CMK (cell line): ENCODE data around the gene ZNF865.

ENCODE experiments used
- DNase-seq: peaks from one replicate; pipeline ENCODE4 v3.0.0-alpha.2; 2010; ENCODE audit warnings: low read depth

The ZNF865 gene

DNA sequence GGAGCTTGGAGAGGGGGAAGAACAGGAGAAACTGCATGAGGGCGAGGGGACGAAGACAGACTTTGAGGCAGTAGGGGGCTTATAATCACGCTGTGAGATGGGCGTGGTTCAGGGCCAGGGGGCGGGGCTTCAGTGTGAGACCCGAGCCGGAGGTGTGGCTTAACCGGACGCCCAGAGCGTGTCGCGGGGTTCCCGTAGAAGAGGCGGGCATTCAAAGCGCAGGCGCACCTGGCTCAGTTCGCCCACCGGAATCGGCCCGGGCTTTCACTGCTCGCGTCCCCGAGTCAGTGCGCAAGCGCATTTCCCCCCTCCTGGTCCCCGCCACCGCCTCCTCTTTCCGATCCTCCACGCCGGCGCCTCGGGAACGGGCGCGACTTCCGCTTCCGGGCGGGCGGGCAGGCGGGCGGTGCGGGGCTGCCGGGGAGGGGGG lies 225 bp upstream of the ZNF865 start:
- DNase-seq = peak; percentile 96

DNA sequence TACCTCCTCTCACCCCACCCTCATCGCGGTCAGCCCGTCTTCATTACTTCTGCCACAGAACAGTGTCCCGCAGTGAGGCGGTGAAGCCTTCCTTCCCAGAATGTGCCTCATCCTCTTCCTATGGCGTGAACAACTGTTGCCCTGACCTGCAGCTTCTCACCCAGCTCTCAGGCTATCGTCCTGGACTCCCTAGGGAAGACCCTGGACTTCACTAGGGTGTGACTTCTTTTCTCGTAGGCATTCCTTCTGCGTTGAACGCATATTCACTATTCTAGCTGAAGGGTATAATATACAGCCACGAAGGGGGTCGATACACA lies 982 bp downstream of the ZNF865 start:
- DNase-seq = no peak

DNA sequence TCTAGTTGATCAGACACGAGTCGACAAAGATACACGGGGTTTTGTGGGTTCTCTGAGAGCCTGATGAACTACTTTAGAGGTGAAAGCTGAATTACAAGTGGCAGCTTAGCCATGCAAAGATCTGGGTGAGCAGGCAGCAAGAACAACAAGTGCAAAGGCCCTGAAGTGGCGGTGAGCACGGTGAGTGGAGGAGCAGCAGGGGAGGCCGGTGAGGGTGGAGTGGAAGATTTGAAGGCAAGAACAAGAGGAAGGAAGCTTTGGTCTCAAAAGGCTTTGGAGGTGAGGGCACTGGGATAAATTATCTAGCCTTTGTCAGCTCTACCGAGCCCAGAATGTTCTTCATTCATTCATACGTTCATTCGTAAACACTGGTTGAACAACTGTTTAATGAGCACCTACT lies 1.4 kb downstream of the ZNF865 start:
- DNase-seq = no peak

DNA sequence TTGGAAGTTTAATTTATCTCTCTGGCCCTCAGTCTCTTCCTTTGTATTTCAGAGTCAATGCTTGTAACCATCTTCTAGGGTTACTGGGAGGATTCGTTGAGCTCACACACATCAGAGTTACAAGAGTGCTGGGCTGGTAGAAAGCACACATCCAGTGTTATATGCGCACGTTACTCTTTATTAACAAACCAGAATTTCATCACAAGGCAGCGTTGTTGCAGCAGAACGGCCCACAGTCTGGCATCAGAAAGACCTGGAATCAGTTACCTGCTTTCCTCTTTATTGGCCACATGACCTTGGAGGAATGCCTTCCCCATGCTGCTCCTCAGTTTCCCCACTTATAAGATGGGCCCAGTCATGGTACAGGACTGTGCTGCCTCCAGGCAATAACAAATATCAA lies 3.9 kb downstream of the ZNF865 start:
- DNase-seq = no peak

DNA sequence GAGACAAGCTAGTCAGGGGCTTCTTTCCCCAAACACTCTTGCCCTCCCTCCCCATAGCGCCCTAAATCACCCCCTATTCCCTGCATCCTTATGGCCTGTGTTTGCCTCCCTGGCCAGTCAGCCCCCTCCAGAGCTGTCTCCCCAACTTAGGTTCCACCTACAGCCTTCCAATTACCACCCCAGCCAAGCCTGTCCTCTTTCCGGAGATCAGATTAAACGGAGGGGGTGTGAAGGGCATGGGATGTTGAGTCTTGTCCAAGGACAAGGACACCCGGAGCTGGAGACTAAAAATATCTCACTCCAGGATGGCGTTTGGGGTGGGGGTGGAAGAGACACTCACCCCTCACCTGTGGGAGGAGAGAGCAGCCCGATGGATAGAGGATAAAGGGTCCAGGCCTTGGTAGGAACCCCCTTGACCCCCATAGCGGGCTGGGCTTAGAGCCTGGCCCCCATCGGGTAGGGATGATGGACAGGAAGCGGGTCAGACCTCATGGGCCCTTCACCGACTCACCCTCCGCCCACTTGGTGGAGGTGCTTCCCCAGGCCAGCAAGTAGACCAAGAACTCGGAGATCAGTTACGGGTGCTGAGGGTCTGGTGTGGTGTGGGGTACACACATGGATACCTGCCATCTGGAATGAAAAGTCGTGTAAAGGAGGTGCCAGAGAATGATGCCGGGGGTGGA lies 6.0 kb downstream of the ZNF865 start:
- DNase-seq = no peak

DNA sequence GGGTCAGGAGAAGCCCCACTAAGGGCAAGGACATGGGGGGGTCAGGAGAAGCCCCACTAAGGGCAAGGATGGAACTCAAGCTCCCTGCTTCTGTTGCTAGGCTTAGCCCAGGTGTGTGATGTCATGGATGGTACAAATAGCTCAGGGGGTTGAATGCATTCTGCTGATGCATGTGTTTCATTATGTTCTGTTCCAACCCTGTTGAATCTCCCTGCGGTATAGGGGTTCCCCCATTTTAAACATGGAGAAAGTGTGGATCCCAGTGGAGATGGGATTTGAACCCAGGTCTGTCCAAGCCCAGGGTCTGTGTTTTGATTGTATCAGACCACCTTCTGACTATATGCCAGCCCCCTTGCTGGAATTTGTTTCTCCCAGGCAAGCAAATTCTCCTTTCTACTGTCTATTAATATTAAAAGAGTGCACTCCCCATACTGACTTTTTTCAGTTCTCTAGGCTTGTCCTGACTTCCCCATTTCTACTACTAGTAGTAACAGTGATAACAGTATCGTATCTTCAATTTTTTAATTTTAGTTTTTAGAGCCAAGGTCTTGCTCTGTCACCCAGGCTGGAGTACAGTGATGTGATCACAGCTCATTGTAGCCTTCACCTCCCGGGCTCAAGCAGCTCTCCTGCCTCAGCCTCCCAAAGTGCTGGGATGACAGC lies 6.7 kb downstream of the ZNF865 start:
- no peak for DNase-seq

DNA sequence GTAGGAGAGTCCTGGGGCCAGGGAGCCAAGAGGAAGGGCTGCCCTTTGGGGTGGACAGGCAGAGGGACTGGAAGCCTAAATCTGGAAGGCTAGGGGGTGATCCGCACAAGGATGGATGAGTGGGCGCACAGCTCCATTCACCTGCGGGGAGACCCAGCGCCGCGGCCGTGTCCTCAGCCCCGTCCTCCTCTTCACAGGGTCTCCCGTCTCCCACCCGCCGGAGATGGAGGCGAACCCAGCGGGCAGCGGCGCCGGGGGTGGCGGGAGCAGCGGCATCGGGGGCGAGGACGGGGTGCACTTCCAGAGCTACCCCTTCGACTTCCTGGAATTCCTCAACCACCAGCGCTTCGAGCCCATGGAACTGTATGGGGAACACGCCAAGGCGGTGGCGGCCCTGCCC lies 7.9 kb downstream of the ZNF865 start:
- DNase-seq = no peak

DNA sequence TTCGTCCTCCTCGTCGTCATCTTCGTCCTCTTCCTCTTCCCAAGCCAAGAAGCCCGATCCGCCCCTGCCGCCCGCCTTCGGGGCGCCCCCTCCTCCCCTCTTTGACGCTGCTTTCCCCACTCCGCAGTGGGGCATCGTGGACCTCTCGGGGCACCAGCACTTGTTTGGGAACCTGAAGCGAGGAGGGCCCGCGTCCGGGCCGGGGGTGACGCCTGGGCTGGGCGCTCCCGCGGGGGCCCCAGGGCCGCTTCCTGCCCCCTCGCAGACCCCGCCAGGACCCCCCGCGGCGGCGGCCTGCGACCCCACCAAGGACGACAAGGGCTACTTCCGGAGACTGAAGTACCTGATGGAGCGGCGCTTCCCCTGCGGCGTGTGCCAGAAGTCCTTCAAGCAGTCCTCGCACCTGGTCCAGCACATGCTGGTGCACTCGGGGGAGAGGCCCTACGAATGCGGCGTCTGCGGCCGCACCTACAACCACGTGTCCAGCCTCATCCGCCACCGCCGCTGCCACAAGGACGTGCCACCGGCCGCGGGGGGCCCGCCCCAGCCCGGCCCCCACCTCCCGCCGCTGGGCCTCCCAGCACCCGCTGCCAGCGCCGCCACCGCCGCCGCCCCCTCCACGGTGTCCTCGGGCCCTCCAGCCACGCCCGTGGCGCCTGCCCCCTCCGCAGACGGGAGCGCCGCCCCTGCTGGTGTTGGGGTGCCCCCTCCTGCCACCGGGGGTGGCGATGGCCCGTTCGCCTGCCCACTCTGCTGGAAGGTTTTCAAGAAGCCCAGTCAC lies 8.7 kb downstream of the ZNF865 start:
- DNase-seq = no peak

DNA sequence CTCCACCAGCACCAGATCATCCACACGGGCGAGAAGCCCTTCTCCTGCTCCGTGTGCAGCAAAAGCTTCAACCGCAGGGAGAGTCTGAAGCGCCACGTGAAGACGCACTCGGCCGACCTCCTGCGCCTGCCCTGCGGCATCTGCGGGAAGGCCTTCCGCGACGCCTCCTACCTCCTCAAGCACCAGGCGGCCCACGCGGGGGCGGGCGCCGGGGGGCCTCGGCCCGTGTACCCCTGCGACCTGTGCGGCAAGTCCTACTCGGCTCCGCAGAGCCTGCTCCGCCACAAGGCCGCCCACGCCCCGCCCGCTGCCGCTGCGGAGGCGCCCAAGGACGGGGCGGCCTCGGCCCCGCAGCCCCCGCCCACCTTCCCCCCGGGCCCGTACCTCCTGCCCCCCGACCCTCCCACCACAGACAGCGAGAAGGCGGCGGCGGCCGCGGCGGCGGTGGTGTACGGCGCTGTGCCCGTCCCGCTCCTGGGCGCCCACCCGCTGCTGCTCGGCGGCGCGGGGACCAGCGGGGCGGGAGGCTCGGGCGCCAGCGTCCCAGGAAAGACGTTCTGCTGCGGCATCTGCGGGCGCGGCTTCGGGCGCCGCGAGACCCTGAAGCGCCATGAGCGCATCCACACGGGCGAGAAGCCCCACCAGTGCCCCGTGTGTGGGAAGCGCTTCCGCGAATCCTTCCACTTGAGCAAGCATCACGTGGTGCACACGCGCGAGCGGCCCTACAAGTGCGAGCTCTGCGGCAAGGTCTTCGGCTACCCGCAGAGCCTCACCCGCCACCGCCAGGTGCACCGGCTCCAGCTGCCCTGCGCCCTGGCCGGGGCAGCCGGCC lies 9.5 kb downstream of the ZNF865 start:
- DNase-seq = no peak

DNA sequence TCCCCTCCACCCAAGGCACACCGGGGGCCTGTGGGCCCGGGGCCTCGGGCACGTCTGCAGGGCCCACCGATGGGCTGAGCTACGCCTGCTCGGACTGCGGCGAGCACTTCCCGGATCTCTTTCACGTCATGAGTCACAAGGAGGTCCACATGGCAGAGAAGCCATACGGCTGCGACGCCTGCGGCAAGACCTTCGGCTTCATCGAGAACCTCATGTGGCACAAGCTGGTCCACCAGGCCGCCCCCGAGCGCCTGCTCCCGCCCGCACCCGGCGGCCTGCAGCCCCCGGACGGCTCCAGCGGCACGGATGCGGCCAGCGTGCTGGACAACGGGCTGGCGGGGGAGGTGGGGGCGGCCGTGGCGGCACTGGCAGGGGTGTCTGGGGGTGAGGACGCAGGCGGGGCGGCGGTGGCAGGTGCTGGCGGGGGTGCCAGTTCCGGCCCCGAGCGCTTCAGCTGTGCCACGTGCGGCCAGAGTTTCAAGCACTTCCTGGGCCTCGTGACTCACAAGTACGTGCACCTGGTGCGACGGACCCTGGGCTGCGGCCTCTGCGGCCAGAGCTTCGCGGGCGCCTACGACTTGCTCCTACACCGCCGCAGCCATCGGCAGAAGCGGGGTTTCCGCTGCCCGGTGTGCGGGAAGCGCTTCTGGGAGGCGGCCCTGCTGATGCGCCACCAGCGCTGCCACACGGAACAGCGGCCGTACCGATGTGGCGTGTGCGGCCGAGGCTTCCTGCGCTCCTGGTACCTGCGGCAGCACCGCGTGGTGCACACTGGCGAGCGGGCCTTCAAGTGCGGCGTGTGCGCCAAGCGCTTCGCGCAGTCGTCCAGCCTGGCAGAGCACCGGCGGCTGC lies 10.3 kb downstream of the ZNF865 start:
- DNase-seq = no peak

DNA sequence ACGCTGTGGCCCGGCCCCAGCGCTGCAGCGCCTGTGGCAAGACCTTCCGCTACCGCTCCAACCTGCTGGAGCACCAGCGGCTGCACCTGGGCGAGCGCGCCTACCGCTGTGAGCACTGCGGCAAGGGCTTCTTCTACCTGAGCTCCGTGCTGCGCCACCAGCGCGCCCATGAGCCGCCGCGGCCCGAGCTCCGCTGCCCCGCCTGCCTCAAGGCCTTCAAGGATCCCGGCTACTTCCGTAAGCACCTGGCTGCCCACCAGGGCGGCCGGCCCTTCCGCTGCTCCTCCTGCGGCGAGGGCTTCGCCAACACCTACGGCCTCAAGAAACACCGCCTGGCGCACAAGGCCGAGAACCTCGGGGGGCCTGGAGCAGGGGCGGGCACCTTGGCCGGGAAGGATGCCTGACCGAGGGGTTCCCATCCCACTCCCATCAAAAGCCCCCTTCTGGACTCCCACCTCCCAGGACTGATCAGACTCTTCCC lies 11.0 kb downstream of the ZNF865 start:
- DNase-seq = no peak

DNA sequence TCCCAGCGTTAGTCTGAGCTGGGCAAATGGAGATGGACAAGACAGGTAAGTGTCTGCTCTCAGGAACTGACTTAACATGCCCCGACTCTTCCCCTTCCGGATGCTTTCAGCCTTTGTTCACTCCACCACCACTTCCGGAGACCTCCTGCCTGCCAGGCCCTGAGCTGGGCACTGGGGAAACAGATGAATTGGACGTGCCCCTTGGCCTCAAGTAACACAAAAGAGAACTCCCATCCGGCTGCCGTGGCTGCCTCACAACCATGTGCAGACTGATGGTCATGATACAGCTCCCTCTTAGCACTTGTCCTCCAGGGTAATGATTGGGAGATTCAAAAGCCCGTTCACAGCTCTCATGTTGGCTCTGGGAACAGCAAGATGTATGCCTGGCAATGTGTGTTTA lies 12.0 kb downstream of the ZNF865 start:
- DNase-seq = no peak

DNA sequence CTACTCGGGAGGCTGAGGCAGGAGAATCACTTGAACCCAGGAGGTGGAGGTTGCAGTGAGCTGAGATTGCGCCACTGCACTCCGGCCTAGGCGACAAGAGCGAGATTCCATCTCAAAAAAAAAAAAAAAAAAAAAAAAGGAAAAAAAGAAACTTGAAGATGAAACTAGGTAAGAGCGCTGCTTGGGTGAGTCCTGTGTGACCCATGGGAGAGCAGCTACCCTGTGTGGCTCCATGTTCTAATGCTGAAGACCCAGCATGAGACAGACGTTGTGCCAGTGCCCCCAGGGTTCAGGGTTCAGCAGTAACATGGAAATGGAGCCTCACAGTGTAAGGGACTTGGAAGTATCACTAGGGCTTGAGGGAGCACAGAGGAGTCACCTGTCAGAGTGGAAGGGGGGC lies 13.0 kb downstream of the ZNF865 start:
- no peak for DNase-seq

DNA sequence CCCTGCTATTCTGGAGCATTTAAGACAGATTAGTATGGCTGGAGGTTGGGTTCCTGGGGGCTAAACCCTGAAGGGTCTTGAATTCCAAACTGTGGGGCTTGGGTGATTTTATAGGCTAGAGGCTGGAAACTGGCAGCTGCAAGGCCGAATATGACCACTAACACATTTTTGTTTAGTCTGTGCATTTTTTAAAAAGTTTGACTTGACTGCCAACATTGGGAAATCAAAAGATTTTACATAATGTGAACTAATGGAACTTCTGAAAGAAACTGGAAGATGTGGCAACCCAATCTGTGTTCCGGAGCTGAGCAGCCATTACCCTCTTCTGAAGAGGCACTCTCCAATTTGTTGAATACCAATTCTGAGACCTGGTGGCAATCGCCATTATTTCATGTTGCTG lies 13.8 kb downstream of the ZNF865 start:
- DNase-seq = no peak

DNA sequence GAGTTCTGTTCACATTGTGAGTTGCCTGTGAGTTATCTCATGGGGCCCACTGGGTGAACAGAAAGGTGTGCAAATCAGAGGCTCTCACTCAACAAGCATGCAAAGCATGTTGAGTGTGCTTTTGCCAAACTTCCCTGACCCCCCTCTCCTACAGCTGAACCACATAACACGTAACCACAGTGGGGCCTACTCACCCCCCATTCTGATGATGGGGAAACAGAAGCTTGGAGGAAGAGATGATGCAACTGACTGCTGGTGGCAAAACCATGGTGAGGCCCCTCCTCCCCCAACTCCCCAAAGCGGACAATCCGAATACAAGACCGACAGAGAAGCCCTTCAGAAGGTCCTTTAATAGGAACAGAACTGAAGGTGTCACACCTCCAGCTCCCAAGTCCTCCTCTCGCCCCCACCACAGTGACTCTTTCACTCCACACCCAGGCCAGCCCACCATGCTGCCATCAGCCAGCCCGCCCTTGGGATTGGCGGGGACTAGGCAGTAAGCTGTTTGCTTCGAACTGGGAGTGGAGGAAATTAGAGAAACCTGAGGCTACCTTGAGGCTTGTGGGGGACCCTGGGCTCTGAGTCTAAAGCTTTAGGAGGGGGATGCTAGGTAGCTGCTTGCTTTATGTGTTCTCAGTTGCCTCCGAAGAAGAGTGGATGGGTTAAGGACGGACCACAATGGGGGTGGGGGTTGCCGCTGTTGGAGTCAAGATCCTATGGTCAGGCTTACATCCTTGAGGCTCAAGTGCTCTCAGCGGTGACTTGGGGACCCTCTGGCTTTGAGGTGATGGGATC lies 15.2 kb downstream of the ZNF865 start:
- no peak for DNase-seq

DNA sequence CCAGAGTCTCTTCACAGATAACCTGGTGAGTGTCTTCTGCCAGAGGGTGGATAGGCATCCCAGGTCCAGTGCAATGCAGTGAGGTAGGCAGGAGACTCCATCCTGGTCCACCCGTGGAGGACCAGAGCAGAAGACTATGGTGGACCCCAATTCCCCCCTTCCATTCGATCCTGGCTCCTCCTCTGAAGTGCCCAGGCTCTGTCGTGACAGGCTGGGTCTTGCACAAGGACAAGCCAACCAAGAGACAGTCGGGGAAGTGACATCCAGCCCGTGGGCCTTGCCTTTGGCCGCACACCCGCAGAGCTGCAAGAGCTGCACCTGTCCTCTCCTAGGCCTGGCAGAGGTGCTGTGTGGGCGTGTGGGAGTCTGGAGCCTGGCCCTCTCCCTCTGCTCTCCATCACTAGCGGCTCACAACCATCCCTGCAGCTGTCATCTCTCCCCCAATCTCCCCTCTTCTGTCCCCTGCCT lies 15.8 kb downstream of the ZNF865 start:
- no peak for DNase-seq

DNA sequence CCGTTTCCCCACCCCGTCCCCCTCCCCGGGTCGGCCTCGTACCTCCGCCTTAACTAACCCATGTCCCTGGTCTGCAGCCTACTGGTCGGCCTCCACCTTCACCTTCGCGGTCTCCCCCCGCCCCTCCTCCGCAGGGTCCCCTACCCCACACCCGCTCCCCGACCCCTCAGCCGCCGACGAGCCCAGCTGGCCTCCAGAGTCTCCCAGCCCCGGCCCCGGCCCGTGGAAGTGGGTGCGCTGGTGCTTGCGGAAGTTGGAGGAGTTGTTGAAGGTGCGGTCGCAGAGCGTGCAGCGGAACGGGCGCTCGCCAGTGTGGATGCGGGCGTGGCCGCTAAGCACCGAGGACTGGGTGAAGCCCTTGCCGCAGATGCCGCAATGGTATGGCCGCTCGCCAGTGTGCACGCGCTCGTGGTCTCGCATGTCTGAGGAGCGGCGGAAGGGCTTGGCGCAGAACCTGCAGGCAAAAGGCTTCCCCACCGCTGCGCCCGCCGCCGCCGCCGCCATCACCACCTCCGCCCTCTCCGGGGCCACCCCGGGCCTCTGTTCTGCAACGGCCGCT lies 16.3 kb downstream of the ZNF865 start:
- no peak for DNase-seq

DNA sequence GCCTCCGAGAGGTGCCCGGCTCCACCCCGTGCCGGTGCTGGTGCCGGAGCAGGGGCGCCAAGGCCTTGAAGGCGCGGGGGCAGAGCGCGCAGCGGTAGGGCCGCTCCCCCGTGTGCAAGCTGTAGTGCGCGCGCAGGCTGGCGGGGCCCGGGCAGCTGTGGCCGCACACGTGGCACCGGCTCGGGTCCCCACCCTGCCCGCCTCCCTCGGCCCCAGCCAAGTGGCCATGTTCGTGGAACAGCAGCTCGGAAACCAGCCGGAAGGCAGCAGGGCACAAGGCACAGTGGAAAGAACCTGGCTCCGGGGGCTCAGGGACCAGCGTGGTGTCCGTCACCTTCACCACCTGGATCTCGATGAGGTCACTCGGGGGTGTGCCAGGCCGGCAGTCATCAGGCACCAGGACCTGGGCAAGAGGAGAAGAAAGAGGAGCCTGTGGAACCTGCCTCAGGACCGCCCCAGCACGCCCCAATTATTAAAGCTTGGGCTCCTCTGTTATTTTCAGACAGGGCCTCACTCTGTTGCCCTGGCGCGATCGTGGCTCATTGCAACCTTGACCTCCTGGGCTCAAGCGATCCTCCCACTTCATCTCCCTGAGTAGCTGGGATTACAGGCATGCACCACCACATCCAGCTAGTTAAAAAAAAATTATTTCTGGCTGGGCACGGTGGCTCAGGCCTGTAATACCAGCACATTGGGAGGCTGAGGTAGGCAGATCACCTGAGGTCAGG lies 17.0 kb downstream of the ZNF865 start:
- DNase-seq = no peak

DNA sequence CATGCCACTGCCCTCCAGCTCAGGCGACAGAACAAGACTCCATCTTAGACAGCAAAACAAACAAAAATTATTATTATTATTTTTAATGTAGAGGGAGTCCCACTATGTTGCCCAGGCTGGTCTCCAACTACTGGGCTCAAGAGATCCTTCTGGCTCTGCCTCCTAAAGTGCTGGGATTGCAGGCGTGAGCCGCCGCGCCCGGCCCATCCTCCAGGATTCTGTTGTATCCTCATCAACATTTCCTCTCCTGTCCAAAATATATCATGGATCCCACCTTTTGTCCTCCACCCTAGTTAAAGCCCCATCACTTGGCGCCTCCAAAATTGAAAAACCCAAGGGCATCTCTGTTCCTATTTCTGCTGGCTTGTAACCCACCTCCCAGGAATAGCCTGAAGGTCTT lies 17.7 kb downstream of the ZNF865 start:
- DNase-seq = no peak
